Measurements from ENCODE around the gene LIAS.

- TF ChIP-seq CTCF (CRISPR knock-in tag; IDR thresholded peaks at IDR 0.05) (no peak), POLR2A (IDR thresholded peaks at IDR 0.05; ENCODE audit: insufficient read depth in 1 of 2, low read depth in 2 of 2, low read length in 2 of 2) (no peak), ZNF589 (CRISPR knock-in tag; conservative IDR thresholded peaks at IDR 0.05) (no peak), EP300 (IDR thresholded peaks at IDR 0.05; ENCODE audit: low read depth in 2 of 2, low read length in 2 of 2) (no peak), EP300 (CRISPR knock-in tag; IDR thresholded peaks at IDR 0.05; ENCODE audit: borderline replicate concordance) (no peak), NCOA1 (CRISPR knock-in tag; IDR thresholded peaks at IDR 0.05) (no peak)
- TF ChIP-seq, protein P1, sequence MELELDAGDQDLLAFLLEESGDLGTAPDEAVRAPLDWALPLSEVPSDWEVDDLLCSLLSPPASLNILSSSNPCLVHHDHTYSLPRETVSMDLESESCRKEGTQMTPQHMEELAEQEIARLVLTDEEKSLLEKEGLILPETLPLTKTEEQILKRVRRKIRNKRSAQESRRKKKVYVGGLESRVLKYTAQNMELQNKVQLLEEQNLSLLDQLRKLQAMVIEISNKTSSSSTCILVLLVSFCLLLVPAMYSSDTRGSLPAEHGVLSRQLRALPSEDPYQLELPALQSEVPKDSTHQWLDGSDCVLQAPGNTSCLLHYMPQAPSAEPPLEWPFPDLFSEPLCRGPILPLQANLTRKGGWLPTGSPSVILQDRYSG (CRISPR knock-in tag; IDR thresholded peaks at IDR 0.05): no peak
These were observed 57.6 kb downstream of the LIAS start for GRCh38 chr4:39516407-39516966.

All from HepG2 (cell line).